GM12801 (cell line): ENCODE results near the gene MTA1.

ENCODE experiments used
- CTCF ChIP-seq: IDR thresholded peaks from one replicate; pipeline ENCODE4 v1.5.1; 2011; ENCODE audit warnings: control low read depth; ENCODE audit not compliant: insufficient read length; ENCODE audit errors: extremely low read depth

The MTA1 gene

GRCh38 chr14:105490267-105490571 is 70.6 kb downstream of the MTA1 start:
- TF ChIP-seq CTCF, result no peak

- no peak for TF ChIP-seq CTCF
These were observed 71.1 kb downstream of the MTA1 start, which contains the start of gene TEDC1 for GRCh38 chr14:105490572-105491365. TEDC1 (plus strand) TSS chr14:105491246; CDS start chr14:105491376, 130 bp downstream.

GRCh38 chr14:105491366-105491973 is 71.8 kb downstream of the MTA1 start:
- TF ChIP-seq CTCF, result no peak

DNA sequence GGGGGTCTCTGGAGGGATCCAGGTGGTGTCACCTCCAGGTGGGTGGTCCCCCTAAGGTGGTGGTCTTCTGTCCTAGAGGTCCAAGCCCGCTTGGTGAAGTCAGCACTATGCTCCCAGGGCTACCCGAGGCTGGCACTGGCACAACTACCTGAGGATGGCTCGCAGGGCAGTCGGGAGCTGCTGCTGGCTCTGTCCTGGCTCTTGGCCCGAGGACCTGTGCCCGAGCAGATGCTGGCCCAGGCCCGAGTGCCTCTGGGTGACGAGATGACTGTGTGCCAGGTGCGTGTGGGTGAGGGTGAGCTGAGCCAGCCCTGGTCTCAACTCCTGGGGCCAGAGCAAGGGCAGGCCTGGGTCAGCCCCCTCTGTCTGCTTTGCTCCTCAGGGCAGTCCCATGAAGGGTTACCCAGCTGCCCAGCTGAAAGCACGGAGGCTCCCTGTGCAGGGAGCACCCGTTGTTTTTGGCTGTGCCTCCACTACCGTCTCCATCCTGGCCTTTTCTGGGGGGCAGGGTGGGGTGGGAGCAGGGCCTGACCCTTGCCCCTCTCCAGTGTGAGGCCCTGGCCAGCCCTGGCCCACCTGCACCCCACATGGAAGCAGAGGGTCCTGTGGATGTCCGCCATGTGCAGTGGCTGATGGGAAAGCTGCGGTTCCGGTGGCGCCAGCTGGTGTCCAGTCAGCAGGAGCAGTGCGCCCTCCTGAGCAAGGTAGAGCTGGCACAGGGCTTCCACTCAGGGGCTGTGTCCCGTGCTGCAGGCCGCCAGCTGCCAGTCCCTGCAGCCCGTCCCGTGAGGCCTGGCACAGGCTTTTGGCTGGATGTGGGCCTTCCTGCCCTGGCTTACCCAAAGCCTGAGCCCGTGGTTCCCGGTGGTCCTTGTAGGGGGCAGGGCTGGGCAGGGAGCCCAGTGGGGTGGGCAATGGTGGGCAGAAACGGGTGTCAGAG is 72.7 kb downstream of the MTA1 start:
- no peak for TF ChIP-seq CTCF

DNA sequence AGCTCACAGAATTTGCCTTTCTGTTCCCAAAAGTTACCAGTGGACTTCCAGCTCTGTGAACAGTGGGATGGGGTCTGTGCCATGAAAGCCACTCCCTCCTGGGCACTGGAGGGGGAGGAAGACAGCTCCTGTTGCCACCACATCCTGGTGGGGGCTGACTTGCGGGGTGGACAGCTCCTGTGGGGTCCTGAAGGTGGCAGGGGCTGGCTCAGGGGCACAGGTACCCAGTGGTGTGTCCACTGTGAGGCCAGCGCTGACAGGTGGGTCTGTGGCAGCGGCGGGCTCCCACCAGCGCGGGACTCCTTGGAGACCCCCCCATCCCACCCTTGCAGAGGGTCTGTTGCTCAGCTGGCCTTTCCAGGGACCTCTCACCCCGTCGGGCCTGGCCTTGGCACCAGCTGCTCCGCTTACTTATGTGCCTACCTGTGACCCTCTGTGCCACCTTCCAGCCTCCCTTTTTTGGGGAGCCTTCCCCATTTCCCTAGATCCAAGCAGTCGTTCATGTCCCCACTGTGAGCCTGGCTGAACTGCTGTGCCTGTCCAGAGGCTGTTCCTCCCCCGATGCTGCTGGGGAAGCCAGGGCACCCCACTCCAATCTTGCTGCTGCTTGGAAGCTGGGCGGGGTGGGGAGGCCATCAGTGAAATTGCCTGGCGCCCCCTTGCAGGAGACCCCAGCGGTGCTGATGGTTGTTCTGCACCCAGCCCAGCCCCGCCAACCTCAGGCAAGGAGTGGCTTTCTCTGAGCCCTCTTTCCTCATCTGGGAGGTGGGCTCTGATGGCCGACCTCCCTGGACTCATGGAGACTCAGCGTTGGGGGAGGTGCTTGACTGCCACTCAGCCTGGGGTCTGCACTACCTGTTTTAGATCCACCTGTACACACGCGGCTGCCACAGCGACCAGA is 73.6 kb downstream of the MTA1 start:
- no peak for TF ChIP-seq CTCF

- TF ChIP-seq CTCF, result no peak
These were observed 74.4 kb downstream of the MTA1 start for GRCh38 chr14:105493921-105494605.
